Pulmonary artery endothelial cell (primary cell): Measurements from ENCODE around the gene ROBO1. TPM values are rescaled to one million over a fixed set of nuclear protein-coding genes. Genes with fewer than 3 reads are reported as not detected.
"Not testable (repeated sequence)": the region's sequence is repeated elsewhere in the genome, so short reads cannot be mapped to it uniquely, and the experiment has no call there.

Source experiments
- DNase-seq: peaks from one replicate; pipeline ENCODE4 v3.0.0-alpha.2; 2011; ENCODE audit warnings: low read depth, low spot score
- total RNA-seq: library from RNA; depleted of rRNA; stranded (reverse); fragments of >200 nt; gene quantifications from 2 replicates; pipeline ENCODE4 v1.2.3, GENCODE V29; 2014

ROBO1 gene
- total RNA-seq, result 16.8 and 26.4 TPM in 2 replicates

DNA sequence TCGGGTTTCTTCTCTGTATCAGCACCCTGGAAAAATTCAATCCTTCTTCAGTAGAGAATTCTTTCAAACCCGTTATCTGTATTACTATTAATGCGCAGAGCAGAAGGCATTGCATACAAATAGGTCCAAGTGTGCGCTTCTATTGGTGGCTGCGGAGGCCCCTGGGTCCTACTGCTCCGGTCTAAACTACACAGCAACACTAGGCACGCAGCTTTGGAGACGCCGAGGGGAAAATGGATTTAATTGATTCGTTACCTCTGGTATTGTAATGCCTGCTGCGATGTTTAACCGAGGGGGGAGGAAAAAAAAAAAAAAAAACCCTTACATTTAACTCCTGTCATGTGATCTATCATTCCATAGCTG is at the start of gene ROBO1:
ROBO1 (minus strand) TSS at position 94 of the 363 bp plus-strand sequence.
- DNase-seq, result no peak

DNA sequence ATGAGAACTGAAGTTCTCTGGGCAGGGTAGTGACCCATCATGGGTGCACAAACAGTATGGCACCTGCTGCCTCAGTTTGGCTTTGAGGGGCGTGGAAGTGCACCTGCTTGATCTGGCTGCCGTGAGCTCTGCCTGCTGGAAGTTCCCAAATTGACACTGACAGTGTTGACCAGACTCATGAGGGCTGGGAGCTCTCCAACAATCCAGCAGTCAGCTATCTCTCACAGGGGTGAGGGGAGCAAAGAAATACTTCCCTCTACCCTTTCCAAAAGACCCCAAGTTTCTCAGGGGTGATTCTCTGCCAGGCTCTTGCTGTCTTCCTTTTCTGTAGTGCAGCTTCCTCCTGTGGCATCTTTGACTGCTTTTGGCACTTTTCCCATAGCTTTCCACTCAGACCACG is 49.4 kb upstream of the ROBO1 start:
- no peak for DNase-seq

DNA sequence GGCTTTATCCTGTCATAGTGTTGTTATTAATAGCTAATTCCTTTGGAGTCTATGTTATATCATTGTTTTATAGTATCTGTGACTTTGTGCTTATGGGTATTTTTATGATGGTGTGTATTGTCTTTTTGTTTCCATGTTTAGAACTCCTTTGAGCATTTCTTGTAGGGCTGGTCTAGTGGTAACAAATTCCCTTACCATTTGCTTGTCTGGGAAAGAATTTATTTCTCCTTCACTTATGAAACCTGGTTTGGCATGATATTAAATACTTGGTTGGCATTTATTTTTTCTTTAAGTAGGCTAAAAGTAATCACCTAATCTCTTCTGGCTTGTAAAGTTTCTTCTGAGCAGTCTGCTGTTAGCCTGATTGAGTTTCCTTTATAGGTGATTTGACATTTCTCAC is 47.7 kb upstream of the ROBO1 start:
- no peak for DNase-seq

DNA sequence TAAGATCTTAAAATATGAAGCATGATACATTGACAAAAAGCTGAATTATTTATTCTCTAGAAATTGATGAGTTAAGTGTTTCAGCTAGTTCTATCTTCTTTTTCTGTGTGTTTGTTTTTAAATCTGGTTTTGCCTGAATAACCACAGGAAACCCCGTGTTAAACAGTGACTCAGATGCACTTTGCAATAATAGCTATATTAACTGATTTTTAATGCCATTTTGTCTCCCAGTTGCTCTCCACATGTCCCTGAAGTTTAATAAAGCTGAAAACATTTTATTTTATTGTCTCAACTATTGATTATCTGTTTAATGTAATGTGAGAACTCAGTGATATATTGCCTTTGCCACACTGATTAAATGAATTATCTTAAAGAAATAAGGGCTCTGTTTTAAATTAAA is 42.8 kb upstream of the ROBO1 start:
- DNase-seq, result no peak

DNA sequence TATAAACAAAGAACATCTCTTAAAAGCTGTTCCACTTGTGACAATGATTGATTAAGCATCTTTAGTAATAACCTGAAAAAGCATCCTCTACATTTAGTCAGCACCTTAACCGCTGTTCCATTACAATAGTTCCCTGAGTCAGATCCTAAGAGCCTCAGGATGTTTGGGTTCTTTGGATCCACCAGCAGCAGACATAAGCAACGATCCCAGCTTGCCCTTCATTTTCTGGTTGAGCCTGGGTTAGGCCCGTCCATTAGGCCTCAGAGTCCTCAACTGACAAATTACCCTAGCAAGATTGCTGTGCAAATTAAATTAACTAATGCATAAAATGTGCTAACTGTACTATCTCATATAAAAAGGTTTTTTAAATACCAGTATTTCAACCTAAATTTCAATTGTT is 42.3 kb upstream of the ROBO1 start:
- no peak for DNase-seq

DNA sequence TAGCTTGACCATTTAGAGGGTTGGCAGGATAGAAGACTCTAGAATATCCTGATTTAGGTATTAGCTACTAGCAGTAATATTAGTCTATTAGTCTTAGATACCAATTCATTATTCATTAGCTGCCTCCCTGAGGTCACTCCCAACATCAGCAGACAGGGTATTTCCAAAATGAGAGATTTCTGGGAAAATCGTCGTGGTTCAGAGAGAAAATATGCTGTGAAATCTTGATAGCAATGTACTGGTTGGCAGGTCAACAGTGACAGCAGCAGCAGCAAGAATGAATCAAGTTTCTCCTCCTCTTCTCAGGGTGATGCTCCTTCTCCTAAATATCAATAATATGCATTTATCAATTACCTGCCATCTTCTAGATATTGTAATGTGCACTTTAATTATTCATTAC is 41.3 kb upstream of the ROBO1 start:
- no peak for DNase-seq

DNA sequence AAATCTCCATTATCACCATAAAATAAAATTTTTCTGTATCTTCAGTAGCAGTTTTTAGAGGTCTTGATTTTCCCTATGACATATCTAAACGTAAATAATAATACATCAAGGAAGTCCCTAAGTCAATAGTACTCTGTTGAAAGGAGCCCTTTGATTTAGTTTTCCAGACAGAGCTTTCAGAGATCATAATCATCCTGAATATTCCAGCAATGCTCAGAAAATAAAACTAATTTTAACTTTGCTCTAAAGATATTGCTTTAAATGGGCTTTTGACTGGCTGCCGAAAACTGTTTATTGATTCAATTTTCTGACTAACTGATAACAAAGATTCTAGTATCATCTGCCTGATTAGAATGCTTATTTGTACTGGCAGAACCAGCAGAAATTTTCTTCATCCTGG is 40.7 kb upstream of the ROBO1 start:
- DNase-seq, result no peak

DNA sequence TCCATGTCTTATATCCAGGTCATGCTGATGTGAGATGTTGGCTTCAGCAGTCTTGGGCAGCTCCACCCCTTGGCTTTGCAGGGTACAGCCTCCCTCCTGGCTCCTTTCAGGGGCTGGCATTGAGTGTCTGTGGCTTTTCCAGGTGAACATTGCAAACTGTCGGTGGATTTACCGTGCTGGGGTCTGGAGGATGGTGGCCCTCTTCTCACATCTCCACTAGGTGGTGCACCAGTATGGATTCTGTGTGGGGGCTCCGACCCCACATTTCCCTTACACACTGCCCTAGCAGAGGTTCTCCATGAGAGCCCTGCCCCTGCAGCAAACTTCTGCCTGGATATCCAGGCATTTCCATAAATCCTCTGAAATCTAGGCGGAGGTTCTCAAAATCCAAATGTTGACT is 22.4 kb upstream of the ROBO1 start:
- not testable (repeated sequence) for DNase-seq

DNA sequence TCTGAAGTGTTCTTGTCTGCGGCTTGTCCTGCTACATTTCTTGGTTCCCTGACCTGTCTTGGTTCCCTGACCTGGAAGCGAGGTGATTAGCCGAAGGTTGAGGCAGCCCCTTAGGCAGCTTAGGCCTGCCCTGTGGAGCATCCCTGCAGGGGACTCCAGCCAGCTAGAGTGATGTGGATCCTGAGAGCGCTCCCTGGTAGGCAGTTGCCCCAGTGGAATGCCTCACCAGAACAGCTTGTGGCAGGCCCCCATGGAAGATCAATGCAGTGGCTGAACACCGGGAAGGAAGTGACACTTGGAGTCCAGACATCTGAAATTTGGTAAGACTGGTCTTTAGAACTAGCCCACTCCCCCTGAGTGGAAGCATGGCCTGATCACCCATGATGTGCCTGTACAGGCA is 5.5 kb upstream of the ROBO1 start:
- DNase-seq, result no peak

DNA sequence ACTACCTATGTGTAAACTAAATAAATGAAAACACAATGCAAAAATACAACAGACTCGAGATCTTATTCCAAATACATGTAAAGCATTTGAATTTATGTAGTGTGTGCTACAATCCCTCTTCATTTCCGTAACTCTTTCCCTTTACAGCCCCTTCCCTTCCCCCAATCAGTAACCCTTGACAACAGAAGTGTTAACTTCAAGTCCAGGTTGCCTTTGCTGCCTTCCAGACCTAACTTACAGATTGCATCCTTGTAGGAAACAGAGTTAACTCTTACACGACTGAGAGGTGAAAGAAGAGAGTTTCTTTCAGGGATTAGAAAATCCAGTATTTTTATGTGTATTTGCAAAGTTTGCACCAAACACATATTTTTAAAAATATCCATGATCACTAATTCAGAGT is 1.4 kb upstream of the ROBO1 start:
- DNase-seq, result no peak

DNA sequence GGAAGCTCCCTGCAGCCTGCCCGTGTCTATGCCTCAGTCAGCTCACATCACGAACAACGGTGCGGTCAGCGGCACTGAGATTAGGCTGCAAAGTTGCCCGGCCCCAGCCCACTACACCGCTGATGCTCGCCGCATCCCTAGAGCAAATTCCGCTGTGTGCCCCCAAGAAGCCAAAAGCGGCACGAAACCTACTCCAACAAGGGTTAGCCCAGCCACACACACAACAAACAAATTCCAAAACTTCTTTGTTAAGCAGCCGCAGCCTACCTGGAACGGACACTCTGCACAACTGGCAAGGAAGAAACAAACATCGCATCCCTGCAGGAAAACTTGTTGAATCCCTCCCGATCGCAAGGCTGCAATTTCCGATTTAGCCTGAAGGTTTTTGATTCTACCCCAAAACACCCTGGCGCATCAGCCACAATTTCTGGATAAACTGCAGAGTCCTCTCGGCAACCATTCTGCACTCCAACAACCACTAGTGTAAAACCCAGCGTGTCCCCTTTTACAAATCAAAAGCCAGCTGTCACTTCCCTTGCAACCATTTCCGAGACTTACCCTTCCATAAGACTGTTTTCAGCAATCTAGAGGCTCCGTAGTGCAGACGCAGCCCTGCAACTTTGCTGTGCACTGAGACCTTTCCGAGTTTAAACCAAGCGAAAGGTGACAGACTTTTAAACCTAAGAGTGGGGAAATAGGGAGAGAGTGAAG is 449 bp downstream of the ROBO1 start:
- DNase-seq, result no peak

DNA sequence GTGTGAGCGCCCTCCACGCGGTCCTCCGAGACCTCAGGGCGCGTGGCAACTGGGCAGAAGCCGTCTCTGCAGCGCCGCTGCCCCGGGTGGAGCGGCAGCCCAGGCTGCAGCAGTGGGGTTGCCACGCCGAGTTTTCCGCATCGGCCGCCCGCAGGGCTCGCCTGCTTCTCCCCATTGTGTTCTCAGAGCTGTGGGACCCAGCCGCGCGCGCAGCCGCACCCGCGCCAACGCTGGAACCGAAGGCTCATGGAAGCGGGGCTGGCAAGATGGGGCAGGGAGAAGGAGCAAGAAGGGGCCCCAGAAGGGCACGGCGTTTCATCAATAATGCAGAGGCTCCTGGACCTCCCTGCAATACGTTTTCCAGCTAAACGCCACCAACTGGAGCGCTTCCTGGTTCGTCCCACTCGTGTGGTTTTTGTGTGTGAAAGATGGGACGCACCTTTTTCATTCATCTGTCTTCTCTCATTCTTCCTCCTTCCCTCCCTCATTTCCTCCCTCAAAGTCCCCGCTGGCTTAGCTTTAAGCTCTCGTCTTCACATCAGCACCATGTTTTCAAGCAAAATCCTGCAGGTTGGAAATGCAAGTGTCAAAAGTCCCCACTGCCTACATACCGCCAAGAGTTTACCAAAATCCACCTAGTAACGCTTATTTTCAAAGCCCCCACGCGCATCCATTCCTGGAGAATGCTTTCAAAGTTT is 1.2 kb downstream of the ROBO1 start:
- no peak for DNase-seq

DNA sequence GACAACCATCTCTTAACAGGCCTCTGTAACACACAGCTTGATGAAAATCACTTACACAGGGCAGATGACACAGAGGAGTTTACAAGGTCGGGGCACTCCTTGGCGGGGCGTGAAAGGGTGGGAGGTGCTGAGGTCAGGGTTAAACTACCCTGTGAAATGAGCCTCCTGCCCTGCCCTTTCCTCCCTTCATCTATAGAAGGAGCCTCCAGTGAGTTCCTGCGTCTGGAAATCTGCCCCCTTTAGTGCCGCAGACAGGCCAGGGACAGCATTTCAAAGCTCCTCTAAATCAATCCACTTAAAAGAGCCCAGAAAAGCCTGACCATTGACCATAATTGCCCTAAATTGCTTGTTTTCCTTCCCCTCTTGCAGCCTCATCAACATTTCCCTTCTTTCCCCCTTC is 1.9 kb downstream of the ROBO1 start:
- no peak for DNase-seq

DNA sequence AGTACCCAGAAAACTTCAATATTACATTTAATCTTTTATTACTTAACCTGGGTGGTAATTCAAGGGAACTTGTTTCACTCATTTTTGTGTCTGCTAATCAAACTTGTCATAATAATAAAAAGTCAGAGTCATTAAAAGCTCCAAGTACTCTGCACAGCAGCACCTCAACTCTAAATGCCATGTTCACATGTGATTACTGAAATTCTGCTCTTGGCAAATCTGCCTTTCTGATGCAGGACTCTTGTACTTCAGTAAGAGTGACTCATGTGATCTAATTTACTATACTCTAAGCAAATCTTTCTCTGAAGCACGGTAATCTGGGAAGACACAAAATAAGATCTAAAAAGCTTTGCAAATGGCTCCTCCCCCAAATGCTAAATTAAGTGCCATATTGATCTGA is 6.4 kb downstream of the ROBO1 start:
- no peak for DNase-seq

DNA sequence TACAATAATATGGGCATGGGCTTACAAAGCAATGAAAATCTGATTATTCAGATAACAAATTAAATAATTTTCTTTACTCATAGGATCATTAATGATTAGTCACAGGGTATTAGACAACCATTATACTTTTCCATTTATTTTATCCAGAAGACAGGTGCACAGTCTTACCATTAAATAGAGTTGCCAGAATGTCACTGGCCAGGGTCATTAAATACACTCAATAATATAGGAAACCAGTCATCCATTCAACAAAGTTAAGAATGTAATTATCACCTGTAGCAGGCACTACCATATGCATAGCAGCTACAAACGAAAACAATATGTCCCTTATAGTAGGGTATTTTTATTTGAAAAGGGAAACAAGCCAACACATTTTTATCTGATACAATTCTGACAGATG is 16.1 kb downstream of the ROBO1 start:
- DNase-seq, result no peak

DNA sequence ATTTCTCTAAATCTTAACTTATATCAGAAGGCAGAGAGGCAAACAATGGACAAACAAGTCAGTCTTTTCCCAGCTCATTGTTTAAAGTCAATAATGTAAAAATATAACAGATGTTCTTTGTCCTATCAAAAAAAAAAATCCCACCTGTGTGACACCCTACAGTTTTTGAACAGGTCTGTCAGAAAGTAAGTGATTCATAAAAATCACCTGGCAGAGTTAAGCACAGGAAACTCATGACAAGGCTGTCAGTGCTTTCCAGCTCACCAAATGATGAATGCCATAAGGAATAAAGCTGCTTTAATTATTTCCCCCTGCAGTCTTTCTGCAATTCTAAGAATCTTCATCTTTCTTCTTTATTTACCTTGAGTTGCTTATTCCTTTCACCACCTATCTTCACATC is 30.3 kb downstream of the ROBO1 start:
- no peak for DNase-seq

DNA sequence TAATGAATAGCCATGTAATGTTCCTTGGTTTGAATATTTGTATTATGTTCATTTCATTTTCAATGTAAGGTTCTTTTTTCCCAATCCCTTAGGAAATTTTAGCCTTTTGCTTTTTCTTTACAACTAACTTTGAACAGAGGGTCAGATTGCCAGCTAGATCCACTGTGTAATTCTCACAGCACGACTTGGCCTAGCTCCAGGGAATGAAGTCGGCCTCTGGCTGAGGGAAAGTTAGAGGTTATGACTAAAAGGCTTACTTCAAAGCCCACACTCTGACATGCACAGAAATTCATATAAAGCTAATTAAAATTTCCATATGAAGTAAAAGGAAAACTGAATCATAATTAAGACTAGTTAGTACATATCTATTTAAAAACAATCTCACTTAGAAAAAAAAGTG is 38.7 kb downstream of the ROBO1 start:
- DNase-seq, result no peak

DNA sequence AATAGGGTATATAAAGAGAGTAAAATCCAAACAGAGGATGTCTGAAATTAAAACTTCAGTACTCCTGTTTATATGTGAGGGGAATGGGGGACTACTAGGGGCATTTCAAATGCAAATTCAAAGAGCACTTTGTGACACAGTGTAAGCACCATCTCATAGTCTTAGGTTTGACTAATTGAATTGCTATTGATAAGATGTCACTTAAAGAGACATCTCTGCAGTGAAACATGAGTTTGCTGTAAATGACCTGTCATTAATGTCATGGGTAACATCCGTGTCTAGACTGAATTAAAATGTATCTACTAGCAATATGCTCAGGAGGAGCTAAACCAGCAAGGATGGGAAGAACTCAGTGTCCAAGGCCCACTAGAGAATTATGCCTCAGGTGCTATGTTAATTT is 41.0 kb downstream of the ROBO1 start:
- no peak for DNase-seq

DNA sequence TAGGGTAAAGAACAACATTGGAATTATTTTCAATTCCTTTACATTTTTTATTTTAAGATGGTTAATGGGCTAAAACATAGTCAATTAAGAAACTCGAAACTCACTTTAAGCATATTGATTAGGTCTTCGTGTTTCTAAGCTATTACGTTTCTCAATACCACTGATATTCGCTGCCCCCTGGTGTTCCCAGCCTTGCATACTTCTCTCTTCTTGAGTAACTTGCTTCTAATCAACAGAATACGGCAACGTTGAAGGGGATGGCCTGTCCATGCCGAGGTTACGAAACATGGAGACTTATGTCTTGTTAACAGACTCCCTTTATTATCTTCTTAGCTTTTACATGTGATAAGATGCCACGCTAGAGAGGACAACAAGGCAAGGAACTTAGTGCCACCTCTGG is 43.6 kb downstream of the ROBO1 start:
- no peak for DNase-seq

DNA sequence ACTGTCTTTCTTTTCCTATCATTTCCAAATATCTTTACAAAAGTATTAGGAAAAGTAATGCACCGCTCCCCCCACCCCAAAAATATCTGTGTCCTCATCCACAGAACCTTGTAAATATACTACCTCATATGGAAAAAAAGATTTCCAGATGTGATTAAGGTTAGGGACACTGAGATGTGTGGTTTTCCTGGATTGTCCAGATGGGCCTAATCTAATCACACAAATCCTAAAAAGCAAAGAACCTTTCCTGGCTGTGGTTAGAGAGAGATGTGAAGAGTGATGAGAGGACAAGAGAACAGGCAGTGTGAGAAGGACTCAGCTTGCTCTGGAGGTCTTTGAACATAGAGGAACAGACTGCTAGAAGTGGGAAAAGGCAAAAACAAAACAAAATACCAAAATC is 77.7 kb downstream of the ROBO1 start:
- no peak for DNase-seq

DNA sequence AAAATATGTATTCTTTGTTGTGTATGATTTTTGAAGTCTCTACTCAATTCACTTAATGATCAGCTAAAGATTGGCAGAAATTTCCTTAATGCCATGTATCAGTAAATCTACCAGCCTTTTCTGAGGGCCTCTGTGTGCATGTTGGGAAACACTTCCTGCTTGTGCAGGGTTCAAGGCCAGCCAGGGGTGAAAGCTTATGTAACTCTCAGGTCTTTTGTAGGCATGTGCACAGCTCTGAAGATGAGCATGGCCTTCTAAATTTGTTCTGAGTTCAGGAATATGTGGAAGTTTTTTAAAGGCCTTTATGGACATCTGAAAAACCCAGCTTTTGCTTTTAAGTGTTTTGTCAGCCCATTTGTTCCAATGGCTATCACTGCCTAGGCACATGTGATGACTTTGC is 82.7 kb downstream of the ROBO1 start:
- DNase-seq, result no peak

DNA sequence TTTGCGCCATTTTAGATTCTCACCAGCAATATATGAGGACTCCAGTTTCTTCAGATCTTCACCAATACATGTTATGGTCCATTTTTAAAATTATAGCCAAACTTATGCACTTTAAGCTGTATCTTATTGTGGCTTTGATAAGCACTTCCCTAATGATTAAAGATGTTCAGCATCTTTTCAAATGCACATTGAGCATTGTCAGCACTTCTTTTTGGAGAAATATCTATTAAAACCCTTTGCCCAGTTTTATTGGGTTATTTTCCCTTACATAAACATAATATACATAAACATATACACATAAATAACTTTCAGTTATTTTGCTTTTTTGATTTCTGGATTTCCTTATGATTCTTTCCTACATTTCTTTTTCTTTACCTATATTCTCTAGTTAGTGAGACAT is 83.8 kb downstream of the ROBO1 start:
- no peak for DNase-seq

DNA sequence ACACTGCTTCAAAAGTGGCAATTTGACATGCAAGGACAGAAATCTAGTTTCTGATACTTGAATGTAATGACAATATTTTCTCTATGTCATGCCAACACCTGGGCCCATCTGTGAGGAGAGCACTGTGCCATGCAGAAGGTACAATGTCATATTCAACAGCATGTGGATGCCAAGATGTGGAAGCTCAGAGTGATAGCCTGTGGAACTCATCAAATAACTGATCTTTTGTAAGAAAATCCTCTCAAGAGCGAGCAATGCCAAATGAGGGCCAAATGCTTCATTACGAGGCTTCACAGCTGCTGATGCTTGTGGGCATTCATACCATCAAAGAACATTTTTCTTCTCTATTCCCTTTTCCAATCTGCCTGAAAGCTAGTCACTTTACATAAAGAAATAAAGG is 95.1 kb downstream of the ROBO1 start:
- no peak for DNase-seq

DNA sequence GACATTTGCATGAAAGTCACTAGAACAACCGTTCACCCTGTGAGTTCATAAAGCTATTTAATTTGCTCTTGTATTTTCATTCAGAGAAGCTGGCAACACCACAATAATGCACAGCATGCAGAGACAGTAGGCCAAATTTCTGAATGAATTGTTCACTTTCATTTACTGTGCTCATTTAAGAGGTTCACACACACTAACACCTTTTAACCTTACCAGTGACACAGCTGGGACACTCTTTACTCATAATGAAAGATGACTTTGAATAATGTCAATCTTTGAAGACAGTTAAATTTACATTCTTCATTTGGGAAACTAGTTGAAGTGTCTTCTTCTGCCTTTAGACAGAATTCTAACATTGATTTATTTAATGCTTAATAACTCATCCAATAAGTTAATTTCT is 95.7 kb downstream of the ROBO1 start:
- DNase-seq, result no peak
